ACHN (cell line): ENCODE measurements around the gene LRRC43.
"Not testable (repeated sequence)": the region's sequence is repeated elsewhere in the genome, so short reads cannot be mapped to it uniquely, and the experiment has no call there.

ENCODE experiments used
- DNase-seq: peaks from one replicate; pipeline ENCODE4 v3.0.0-alpha.2; 2015
- in situ Hi-C: cut with HindIII; loops from 2 replicates; pipeline ENCODE4 v1.10.0; 2017; ENCODE audit warnings: low sequenced_read_pairs, low pct_ligation_motif_present, low pct_unique_long_range_greater_than_20kb

The LRRC43 gene

GRCh38 chr12:122185494-122186082, 2.7 kb downstream of the LRRC43 start:
- in situ Hi-C loops = no loop called here
- DNase-seq = no peak

GRCh38 chr12:122187466-122187865, 4.5 kb downstream of the LRRC43 start:
- DNase-seq = no peak
- in situ Hi-C loops = no loop called here

- DNase-seq = no peak
- in situ Hi-C loops = no loop called here
These were observed 6.9 kb downstream of the LRRC43 start for GRCh38 chr12:122189626-122190475.

- peak; percentile 82 for DNase-seq
- in situ Hi-C loops = no loop called here
These were observed 8.1 kb downstream of the LRRC43 start for GRCh38 chr12:122190842-122191668.

GRCh38 chr12:122192441-122192840, 9.5 kb downstream of the LRRC43 start:
- no peak for DNase-seq
- in situ Hi-C loops = no loop called here

- DNase-seq = no peak
- in situ Hi-C loops = no loop called here
These were observed 11.9 kb downstream of the LRRC43 start for GRCh38 chr12:122194804-122195203.

- in situ Hi-C loops = no loop called here
- no peak for DNase-seq
These were observed 12.5 kb downstream of the LRRC43 start for GRCh38 chr12:122195405-122195804.

GRCh38 chr12:122197612-122197966, 14.7 kb downstream of the LRRC43 start:
- no peak for DNase-seq
- in situ Hi-C loops = no loop called here

GRCh38 chr12:122199484-122200355, 16.8 kb downstream of the LRRC43 start:
- in situ Hi-C loops = no loop called here

GRCh38 chr12:122200541-122201175, 17.7 kb downstream of the LRRC43 start:
- in situ Hi-C loops = no loop called here
- DNase-seq = no peak

More at GRCh38 chr12:122199484-122200355, 16.8 kb downstream of the LRRC43 start:
- no peak for DNase-seq

- in situ Hi-C loops = no loop called here
- DNase-seq = no peak
These were observed 18.5 kb downstream of the LRRC43 start for GRCh38 chr12:122201381-122201780.

GRCh38 chr12:122202017-122202416, 19.1 kb downstream of the LRRC43 start:
- in situ Hi-C loops = no loop called here

GRCh38 chr12:122202811-122203210, 19.9 kb downstream of the LRRC43 start:
- DNase-seq, in situ Hi-C loops: not testable (repeated sequence)

More at GRCh38 chr12:122202017-122202416, 19.1 kb downstream of the LRRC43 start:
- no peak for DNase-seq

- DNase-seq = peak; percentile 77
- in situ Hi-C loops = no loop called here
These were observed 20.6 kb downstream of the LRRC43 start, which contains the start of gene B3GNT4 for GRCh38 chr12:122203301-122204166. B3GNT4 (plus strand) TSS chr12:122203709; CDS start chr12:122204619, 910 bp downstream.

- DNase-seq = no peak
- in situ Hi-C loops = no loop called here
These were observed 21.5 kb downstream of the LRRC43 start for GRCh38 chr12:122204167-122205052.
